Erythroblast (primary cell): ENCODE data around the gene MED27.

Experiments used
- DNase-seq, 2 experiments: peaks; one replicate each; lab custom pipeline; 2025; lab: John Stamatoyannopoulos, UW
- GATA1 ChIP-seq: IDR thresholded peaks from 2 replicates; pipeline ENCODE4 v1.6.1; 2011; ENCODE audit warnings: low read depth, mild to moderate bottlenecking, control low read depth, low read length, moderate library complexity
- POLR2A ChIP-seq: IDR thresholded peaks from 2 replicates; pipeline ENCODE4 v1.6.1; 2011; ENCODE audit warnings: mild to moderate bottlenecking, low read length

Gene MED27

DNA sequence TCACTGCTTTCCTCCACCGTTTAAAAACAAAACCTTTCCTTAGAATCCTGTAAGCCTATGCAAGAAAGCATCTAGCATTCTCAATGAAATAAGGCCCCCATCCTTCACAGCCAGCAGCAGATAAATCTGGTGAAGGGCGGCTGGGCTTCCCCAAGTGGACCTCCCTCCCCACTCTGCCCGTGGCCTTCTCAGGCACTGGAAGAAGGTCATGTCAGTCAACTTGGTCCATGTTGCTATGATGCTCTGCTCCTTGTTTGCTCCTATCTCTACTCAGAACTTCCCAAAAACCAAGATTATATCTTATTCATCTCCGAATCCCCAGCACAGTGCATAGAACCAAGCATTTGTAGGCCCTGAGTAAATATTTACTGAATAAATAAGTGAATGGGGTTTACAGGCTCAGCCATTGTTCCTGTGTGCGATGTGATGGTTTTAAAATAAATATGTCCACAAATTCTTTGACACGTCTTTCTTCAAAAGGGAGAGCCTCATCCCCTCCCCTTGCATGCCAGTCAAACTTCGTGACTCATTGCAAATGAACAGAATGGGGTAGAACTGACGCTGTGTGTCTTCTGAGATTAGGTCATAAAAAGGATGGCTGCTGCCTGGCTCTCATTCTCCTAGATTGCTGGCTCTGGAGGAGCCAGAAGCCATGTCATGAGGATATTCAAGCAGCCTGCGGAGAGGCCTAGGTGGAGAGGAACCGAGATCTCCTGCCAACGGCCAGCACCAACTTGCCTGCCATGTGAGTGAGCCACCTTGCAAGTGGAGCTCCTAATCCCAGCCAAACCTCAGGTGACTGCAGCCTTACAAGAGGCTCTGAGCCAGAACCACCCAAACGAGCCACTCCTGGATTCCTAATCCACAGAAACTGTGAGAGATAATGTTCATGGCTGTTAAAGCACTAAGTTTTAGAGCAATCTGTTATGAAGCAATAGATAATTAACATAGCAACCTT lies 70.5 kb downstream of the MED27 start:
- TF ChIP-seq GATA1: no peak
- no peak for DNase-seq

DNA sequence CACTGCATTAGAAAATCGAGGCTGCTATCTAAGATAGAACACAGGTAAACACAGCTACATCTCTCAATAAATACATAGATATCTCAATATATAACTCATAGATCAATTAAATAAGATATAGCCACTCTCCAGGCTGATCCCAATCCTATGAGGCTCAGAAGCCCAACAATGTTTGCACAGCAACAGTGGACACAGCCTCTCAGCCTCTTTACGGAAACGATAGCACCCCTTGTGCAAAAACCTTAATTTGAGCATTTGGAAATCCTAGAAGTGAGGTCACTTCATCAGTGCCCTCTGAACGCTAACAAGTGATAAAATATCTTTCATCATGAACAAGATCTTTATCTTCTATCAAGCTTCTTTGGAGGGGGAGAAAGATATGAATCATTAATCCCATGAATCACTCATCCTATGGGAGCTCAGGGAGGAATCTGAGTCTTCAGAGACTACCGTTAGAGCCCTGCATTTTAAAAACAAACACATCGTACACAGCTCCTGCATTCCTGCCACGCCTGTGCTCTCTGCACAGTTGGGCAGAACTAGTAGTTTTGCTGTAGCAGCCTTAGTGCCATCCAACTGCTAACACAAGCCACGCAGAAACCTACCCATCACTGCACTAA lies 71.4 kb downstream of the MED27 start:
- no peak for TF ChIP-seq POLR2A
- TF ChIP-seq GATA1: no peak
- DNase-seq: no peak

DNA sequence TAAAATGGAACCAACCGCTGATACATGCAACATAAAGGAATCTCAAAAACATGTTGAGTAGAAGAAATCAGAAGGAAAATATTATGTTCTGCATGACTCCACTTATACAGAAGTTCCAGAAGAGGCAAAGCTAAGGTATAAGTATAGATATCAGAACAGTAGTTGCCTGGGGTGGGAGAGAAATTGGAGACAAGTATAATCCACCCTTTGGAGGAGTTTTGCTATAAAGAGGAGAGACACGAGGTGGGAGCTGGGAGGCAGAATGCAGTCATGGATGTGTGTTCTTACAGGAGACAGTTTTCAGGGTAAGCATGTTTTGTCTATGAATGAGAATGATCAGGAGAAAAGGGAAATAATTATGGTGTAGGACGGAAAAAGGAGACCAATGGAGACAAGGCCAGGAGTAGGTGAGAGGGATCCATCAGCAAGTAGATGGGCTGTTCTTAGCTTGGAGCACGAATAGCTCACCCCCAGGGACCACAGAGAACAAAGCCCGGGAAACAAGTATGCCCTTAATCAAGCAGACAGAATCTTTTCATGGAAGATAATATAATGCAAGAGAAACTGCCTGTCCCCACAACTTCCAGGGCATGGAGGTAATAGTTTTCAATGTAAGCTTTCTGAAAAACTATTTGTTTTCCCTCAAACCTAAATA lies 72.2 kb downstream of the MED27 start:
- DNase-seq: no peak
- no peak for TF ChIP-seq GATA1
- TF ChIP-seq POLR2A: no peak

DNA sequence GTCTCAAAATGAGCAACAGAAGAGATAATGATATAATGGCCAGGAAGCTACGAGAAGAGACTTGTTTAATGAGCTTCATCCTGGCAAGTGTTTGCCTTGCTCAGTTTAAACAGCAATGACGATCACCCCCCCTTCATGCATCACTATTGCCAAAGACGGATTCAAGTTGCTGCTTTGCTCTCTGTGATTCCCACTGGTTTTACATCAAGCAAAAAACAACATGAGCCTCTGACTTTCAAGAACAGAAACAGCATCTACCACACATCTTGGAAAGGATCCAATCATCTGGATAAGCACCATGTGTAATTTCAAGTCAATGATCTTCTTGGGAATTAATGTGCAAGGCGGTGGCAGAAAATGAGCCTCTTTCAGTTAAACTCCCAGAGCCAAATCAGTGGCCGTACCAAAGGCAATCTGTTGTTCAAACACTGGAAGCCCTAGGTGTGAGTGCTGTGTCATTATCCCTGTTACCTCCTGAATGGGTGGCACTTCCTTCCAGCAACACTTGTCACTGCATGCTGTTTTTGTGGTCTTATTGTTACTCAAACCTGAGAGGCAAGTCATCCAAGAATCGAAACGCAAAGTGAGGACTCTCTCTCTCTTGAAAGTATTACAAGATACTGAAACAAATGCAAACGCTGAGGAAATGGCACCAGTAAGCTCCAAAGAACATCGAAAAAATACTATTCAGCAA lies 72.8 kb downstream of the MED27 start:
- TF ChIP-seq GATA1: no peak
- TF ChIP-seq POLR2A: no peak
- no peak for DNase-seq

GRCh38 chr9:132005899-132006298 lies 73.8 kb downstream of the MED27 start:
- no peak for TF ChIP-seq POLR2A
- no peak for TF ChIP-seq GATA1
- DNase-seq: peak in 1 of 2 experiments; percentile 9

GRCh38 chr9:132004323-132004722 lies 75.3 kb downstream of the MED27 start:
- TF ChIP-seq POLR2A: no peak
- no peak for TF ChIP-seq GATA1
- DNase-seq: no peak

- no peak for DNase-seq
- no peak for TF ChIP-seq POLR2A
- no peak for TF ChIP-seq GATA1
These were observed 75.8 kb downstream of the MED27 start for GRCh38 chr9:132003896-132004295.

- DNase-seq: no peak
These were observed 76.4 kb downstream of the MED27 start for GRCh38 chr9:132003319-132003704.

DNA sequence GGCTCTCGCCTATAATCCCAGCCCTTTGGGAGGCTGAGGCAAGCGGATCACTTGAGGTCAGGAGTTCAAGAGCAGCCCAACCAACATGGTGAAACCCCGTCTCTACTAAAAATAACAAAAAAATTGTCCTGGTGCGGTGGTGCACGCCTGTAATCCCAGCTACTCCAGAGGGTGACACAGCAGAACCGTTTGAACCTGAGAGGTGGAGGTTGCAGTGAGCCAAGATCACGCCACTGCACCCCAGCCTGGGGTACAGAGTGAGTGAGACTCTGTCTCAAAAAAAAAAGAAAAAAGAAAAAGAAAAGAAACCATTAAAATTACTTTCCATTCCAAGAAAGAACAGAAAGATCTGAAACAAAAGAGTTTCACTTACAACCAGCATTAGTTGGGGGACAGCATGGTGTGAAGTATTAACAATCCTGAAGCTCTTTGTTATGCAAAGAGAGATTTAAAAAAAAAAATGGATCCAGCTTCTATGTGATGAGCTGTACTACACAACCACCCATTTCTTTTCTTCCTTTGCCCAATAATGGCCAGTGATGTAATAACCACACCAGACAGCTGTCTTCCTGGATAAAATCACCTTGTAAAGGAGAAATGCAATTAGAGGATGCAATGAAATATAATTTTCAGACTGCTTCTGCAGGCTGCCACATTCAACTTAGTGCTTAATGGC lies 76.9 kb downstream of the MED27 start:
- no peak for DNase-seq
- TF ChIP-seq POLR2A (no peak), GATA1 (no peak)

More at GRCh38 chr9:132003319-132003704, 76.4 kb downstream of the MED27 start:
- TF ChIP-seq GATA1 (no peak), POLR2A (no peak)

DNA sequence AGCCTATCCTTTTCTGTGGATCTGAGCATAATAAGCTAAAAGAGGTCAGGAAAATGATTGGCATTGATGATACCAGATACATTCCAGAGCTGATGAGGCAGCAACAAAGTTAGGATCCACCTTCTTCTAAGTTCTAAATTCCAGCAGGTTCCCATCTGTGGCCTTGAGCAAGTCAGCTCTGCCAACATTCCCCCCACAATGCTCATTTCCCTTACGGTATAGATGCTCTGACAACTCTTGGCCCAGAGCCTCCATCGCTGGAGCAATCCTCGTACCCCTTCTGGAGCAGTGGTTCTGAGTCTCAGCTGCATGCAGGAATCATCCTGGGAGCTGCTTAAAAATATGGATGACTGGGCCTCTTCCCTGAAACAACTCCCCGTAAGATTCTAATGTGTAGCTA lies 78.1 kb downstream of the MED27 start:
- TF ChIP-seq POLR2A (no peak), GATA1 (no peak)
- DNase-seq: no peak

- no peak for DNase-seq
- TF ChIP-seq POLR2A: no peak
- no peak for TF ChIP-seq GATA1
These were observed 79.0 kb downstream of the MED27 start for GRCh38 chr9:132000659-132001058.

- TF ChIP-seq POLR2A (no peak), GATA1 (no peak)
- no peak for DNase-seq
These were observed 79.7 kb downstream of the MED27 start for GRCh38 chr9:131999692-132000551.

GRCh38 chr9:131997779-131998178 lies 81.9 kb downstream of the MED27 start:
- no peak for DNase-seq

More at GRCh38 chr9:131997779-131998178, 81.9 kb downstream of the MED27 start:
- TF ChIP-seq POLR2A: no peak
- no peak for TF ChIP-seq GATA1
